Hypothalamus (tissue), 51 donors: ENCODE data around the gene AGPAT4.

Source experiments
- DNase-seq, 51 donors: peaks; one replicate each; lab custom pipeline; 2025; lab: John Stamatoyannopoulos, UW

Gene AGPAT4

DNA sequence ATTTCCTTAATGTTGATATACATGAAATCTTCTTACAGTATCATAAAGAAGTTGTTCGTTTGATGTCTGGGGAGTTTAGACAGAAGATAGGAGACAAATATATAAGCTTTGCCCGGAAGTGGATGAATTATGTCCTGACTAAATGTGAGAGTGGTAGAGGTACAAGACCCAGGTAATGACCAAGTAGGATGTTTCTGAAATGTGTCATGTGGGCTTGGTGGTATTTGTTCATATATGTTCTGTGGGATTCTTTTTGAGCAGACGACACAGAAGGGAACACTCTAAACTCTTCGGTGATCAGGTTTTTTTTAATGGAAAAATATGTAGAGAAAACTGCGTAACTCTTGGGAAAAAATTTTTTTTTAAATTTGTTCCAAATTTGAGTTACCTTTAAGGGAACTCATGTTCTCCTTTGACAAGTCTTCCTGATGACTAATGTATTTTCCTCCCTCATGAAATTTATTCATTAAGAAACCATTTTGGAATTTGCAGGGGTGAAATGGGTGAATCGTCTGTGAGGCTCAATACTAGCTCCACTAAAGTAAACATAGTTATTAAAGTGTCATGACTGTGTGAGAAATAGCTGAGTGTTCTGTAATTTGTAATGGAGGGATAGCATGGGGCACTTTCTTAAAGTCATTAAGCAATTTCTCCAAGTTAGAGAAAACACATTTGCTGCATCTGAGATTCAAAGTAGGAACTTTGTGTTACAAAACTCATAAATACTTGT is 181.7 kb downstream of the AGPAT4 start:
- DNase-seq, result no peak

DNA sequence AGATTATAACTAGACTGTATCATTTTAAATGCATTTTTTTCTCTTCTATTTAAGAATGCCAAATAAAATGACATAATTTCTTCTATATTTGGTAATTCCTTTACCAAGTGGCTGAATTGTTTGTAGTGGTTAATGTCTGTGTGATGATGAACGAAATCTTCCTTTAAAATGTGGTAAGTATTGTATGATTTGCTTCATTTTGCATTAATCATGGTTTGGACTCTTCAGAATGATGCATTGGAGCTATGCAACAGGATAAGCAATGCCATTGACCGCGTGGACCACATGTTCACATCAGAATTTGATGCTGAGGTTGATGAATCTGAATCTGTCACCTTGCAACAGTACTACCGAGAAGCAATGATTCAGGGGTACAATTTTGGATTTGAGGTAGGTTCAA is 182.7 kb downstream of the AGPAT4 start:
- no peak for DNase-seq

DNA sequence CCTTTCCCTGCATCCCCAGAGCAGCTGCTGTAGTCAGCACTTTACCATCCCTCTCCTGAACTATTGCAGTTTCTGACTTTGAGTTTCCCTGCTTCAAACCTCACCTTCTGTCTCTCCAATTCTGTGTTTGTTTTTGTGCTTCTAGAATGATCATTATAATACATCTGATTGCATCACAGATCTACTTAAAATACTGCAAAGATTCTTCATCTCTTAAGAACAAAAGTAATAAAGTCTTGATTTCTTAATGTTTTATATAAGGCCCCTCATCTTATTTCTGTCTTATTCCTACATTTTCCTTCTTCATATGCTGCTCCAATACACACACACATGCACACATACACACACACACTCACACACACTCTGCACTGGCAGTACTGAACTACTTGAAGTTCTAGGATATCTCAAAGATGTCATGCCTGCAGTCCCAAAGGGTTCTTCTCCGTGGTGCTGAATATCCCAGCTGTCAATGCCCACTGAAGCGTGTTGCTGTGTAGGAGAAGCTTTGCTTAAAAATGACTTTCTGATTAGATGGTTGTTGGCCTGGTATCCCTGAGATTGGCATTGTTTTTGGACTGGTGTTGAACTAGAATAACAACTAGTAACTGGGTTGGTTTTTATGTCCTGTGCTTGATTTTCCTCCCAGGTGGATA is 185.1 kb downstream of the AGPAT4 start:
- no peak for DNase-seq

DNA sequence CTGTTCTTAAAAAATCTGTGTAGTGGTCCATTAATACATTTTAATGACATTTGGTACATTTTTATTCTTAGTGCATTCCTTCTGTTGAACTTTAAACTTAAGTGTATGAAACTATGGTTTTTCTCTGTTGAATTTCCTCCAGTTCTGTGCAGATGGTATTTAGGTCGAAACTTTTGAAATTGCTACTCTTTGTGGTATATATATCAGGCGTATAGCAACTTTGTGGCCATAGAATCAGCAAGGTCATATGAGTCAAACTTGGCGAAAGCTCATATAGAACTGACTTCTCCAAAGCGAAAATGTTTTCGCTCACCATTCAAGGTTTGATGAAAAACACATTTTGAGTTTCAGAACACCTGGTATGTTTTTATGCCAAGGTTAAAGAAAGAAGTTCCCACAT is 188.6 kb downstream of the AGPAT4 start:
- no peak for DNase-seq

DNA sequence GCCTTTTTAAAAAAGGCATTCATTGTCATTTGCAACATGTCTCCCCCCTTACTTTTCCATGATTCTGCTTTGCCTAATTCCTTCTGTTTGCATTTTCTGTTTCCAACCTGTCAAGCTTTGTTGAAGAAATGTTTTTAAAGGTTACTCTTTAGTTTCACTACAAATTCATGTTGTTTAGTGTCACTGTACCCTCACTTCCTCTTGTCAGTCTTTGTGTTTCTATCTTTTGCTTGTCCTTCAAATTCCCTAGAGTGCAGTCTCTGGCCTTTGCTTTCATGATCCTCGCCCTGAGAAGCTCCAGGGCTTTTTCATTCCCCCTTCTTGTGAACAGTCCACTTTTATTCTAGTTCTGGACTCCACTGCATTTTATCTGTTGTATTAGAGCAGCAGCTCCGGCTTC is 191.6 kb downstream of the AGPAT4 start:
- no peak for DNase-seq

DNA sequence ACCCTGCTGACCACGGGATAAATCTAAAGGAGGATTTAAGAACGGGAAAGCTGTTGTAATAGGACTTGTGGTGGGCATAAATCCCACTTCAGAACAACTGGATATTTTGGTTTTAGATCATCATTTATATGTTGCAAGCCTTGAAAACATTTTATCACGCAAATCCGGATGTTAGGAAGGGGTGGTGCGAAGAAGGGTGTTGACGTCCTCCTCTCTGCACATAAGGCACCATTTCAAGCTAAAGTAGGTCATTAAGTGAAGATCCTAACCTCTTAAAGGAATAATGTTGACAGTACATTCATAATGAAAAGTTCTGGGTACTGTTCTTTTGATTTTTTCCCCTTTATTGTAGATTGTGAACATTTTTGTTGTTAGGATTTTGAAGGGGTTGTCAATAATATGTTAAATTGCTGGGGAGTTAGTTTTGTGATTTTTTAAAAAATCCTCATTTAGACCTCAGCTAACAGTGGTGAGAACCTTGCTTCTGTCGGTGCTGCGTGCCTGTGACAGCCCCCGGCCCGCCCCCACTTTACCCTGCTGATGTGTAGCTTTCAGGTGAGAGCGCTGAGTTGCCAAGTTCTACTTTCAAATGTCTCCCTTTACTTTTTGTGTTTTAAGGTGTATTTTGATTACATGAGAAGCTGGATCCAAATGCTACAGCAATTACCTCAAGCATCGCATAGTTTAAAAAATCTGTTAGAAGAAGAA is 193.4 kb downstream of the AGPAT4 start:
- DNase-seq, result no peak
